GM10847 (cell line): ENCODE data around the gene PACSIN2.

Experiments used
- POLR2A ChIP-seq: IDR thresholded peaks from 2 replicates; pipeline ENCODE4 v1.6.1; 2011; ENCODE audit not compliant: insufficient read length; ENCODE audit errors: extremely low read depth

PACSIN2 gene

DNA sequence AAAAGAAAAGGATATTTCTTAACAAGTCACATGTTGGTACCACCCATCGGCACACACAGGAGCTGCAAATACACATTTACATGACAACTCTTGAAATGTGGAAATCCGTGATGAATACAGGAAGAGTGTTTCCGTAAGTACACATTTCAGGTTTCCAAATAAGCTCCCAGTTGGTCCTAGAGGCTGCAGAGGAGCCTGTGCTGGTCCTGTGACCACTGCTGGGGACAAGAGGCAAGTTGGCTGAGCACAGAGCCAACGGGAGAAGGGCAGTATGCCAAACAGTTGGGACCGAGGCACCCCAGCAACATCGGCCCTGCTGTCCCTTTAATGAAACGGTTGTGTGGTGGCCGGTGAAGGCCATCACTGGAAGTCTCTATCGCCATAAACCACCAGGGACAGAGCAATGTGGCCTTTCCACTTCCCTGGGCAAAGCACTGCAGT is 119.4 kb downstream of the PACSIN2 start:
- TF ChIP-seq POLR2A: no peak

DNA sequence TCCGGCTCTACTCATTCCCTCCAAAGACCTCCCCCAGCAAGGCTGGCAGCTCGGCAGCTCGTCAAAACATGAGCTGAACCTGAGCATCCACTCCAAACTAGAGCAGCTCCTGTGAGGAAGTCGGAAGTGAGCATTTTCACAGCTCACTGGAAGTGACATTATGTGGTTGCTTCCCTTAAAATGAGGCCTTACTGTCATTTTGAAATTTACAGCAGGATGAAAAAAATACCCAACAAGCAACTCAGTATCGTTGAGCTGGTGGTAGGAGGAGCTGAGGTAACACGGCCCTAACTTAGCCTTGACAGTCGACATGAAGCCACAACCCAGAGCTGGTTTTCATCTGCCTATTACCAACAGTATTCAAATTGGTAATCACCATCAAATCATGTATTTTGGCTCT is 119.9 kb downstream of the PACSIN2 start:
- no peak for TF ChIP-seq POLR2A

DNA sequence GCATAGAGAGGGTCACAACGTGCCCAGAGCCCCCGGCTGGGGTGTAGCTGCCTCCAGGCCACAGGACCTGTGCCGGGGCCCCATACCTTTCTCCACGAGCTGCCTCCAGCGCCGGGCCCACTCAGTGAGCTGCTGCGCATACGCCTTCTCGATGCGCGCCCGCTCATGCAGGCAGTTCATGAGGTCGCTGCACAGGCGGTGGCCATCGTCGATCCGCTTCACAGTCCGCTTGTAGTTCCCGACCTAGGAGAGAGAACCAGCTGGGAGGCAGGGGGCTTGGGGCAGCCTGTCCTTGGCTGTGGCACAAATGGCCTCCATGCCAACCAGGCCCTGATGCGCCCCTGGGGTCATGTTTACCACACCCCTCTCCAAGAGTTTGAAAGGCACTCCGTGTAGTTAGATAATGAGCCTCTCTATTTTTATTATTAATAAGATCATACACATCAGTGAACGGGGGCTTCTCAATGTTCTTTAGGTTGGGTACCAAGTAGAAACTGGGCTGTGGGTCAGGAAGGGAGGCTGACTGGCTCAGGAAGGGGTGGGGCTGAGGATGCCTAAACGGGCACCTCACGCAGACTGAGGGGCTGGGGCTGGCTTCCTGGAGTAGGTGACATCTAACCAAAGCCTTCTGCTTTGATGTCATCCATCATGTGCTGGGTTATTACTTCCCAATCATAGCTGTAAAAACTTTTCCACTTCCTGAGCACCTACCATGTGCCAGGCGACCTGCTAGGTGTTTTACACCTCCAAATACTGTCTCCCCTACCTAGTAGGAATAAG is 121.4 kb downstream of the PACSIN2 start:
- no peak for TF ChIP-seq POLR2A

DNA sequence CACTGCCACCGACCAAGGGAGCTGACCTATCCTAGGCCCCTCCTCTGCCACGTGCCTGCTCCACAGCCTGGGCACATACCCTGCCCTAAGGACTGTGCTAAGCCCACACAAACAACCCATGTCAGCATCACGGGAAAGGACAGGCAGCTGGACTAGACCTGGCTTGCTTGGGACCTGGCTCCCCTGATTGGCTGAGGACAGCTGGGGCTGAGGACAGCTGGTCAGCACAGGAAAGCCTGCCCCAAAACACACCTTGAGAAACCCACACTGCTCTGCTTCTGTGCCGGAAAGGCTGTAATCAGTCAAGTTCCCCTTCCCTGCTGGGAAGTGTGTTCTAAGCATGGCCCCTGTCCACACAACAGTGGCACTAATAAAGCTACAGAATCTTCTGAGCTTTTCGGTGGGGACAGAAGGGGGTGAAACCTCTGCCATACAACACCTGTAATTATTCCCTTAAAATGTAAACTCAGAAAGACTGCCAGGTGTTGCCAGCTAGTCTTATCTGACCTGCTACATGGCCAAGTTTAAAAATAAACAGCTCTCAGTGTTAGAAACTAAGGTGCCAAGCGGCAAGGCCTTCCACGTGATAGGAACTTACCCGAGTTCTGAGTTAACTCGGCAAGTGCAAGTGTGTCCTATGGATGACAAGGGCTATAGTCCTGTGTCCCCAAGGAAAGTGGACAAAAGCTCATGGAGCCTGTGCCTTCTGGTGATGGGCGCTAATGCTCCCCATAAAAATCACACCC is 122.2 kb downstream of the PACSIN2 start:
- no peak for TF ChIP-seq POLR2A

DNA sequence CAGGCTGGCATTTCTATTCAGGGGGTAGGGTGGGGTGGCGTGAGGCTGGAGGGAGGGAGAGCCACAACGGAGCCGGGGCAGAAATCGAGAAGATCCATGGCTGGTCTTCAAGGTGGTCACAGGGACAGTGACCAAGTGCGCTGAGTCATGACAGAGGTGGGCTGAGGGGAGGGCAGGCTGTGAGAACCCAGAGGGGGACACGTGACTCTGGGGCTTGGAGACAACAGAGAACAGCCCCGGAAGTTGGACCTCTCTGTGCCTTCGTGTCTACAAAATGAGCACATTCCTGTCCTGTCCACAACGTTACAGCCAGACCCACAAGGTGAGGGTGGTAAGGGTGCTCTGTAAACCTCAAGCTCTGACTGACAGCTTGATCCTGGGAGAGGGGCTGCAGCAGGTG is 122.8 kb downstream of the PACSIN2 start:
- no peak for TF ChIP-seq POLR2A

DNA sequence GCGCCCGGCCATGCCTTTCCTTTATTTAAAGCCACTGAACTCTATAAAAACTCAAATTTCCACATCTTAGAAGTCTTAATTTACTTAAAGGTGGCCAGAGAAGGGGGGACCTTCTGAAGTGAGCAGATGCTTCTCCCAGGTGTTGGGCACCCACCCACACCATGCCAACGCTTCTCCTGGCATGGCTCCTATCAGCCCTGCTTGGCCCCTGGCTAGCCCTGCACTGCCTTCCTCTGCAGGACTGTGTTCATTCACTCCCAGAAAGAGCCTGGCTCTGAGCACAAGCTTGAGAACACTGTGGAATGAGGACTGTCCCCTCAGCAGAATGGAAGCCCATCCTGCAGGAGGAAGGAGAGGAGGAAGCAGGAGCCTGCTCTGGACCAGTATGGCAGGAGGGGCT is 123.3 kb downstream of the PACSIN2 start:
- no peak for TF ChIP-seq POLR2A

DNA sequence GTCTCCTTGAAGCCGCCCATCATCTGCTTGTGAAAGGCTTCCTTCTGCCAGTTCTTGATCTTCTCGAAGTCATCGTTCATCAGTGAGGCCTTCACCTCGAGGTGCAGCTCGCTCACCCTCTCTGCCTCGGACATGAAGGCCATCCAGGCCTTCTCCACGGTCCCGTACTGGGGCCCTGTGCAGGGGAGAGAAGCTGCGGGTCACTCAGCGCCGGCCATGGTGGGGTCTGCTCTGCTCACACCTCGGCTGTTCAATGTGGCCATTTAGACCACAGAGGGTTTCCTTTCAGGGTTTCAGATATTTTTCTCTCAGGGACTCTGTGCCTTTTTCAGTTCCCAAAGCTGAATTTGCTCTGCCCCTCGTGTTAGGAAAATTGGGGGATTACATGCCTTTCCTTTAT is 123.9 kb downstream of the PACSIN2 start:
- TF ChIP-seq POLR2A: no peak

DNA sequence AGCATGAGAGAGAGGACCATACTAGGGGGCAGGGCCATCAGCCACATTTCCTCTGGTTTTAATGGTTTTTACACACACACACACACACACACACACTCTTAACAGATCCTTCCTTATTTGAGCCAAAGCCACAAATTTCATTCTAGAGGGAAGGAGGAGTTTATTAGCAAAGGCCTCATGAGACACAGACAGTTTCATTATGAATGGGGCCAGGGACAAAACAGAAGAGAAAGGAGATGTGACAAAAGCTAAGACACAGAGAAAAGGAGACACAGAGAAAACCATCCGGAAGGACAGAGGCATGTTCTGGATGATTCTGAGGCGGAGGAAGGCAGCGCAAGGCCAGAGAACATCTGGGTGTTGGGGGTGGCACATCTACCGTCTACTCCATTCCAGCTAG is 125.6 kb downstream of the PACSIN2 start:
- no peak for TF ChIP-seq POLR2A

DNA sequence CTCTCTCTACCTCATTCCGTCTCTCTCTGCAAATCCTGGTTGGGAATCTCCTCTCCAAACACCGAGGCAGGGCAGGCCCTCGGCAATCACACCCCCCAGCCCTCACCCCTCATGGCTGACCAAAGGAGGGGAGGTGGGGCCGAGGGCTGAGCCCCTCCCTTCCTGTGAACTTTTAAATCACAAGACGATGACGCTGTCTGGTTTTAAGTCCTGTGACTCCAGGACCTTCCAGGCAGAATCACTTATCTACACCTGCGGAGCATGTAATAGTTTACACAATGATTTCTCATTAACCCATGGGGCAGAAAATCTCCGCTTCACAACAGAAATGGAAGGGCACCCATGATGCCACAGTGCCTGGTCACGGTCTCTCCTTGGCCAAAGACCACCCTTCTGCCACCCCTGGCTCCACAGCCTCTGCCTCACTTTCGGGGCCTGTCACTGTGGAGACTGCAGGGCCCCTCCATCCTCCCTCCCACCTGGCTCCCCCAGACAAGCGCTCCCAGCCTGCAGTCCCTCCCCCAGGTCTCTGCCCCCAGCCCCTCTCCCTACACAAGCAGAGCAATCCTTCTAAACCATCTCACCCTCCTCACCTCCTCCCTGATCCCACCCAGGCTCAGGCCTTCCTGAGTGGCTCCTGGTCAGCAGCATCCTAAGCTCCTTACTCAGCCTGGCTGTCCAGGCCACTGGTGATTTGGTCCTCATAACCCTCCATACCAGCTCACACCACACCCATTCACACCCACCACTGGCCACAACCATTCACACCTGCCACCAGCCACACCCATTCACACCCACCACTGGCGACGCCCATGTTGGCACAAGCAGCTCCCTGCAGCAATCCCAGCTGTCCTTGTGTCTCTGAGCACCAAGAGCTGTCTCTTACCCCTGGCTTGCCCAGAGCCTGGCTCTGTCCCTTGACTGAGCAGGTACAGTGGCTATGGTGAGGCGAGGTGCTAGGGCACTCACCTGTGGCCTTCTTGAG is 127.1 kb downstream of the PACSIN2 start:
- TF ChIP-seq POLR2A: no peak

DNA sequence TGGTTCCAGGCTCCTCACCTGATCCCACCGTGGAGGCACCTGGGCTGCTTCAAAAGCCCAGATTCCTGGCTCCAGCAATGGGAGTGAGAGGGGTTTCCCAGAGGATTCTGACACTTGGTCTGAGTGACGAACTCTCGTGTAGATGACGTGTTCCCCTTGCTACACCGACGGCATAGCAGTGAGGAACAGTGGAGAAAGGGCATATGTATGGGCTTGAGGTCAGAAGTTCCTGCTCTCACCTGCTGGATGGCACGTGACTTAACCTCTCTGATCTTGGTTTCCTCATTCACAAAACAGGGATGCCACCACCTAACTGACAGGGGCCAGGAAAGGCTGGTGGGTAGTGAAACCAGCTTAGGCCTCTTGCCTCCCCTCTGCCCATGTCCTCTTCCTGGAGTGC is 127.8 kb downstream of the PACSIN2 start:
- TF ChIP-seq POLR2A: no peak

DNA sequence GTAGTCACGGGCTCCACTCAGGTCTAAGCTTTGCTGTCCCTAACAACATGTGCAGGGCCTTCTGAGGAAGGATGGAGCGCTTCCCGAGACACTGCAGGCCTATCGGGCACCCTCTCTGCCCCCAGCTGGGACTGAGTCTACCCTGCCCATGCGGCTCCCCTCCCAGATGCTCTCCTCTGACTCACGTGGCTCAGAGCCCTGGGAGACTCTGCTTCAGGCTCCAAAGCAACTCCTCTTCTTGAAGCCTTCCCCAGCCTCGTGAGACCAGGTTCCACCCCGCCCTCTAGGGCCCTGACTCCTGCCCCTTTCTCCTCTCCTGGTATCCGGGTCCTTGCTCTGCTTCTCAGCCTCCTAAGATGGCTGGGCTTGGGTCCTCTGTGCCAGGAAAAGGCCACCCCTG is 129.5 kb downstream of the PACSIN2 start:
- no peak for TF ChIP-seq POLR2A

DNA sequence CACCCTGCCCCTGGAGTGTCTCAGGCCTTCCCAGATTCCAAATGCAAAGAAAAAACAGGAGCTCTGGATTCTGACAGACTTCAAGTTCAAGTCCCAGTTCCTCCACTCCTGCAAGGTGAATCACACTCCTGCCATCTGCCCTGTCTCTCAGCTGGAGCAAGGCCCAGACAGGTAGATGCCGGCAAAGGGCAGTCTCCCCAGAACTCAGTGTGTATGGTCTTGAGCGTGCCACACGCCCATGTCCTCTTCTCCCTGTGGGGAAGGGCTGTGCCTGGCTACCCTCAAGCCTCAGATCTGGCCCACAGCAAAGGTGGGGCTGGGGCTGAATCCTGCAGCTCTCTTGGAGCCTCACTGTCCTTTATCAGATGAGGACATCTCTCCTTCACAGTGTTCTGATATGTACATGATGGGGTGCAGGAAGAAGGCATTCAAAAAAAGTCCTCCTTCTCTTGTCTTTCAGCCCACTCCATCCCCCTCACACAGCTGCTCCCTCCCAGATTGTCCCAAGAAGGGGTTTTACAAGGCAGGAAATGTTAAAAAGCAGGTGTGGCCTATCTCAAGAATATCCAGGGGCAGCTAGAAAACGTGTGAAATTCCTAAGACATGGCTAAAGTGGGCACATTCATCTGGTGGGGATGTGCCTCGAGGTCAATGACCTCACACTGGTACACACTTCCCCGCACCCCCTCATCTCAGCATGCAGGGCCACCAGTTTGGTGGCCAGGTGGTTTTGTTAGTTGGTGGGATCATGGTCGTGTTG is 130.2 kb downstream of the PACSIN2 start:
- TF ChIP-seq POLR2A: no peak

DNA sequence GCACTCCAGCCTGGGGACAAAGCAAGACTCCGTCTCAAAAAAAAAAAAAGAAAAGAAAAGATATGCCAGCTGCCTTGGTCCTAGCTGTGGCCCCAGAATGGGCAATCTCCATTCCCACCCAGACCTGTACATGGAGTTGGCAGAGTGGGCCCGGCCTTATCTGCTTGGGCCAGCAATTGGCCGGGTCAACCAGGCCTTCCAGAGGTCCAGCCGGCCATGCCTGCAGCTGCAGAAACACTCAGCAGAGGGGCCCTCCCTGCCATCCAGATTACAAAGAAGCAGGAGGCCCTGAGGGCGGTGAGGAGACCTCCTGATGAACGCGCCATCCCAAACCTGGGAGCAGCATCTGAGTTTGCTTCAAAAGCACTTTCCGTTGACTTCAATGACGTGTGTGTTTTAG is 131.0 kb downstream of the PACSIN2 start:
- no peak for TF ChIP-seq POLR2A

DNA sequence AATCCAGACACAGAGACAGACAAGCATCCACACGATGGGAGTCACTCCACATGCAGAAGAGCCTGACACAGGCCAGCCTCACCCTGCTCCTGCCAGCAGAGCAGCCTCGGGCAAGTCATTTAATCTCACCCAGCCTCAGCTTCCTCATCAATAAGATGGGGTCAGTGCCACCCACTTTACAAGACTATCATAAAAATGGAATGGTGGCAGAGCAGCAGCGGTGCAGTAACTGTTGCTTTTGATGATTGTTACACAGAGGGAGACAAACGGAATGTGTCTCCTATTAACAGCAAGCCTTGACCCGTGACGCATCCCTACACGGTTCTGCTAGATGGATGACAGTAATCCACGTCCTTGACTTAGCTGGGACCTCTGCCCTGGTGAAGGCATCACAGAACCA is 131.8 kb downstream of the PACSIN2 start:
- no peak for TF ChIP-seq POLR2A

DNA sequence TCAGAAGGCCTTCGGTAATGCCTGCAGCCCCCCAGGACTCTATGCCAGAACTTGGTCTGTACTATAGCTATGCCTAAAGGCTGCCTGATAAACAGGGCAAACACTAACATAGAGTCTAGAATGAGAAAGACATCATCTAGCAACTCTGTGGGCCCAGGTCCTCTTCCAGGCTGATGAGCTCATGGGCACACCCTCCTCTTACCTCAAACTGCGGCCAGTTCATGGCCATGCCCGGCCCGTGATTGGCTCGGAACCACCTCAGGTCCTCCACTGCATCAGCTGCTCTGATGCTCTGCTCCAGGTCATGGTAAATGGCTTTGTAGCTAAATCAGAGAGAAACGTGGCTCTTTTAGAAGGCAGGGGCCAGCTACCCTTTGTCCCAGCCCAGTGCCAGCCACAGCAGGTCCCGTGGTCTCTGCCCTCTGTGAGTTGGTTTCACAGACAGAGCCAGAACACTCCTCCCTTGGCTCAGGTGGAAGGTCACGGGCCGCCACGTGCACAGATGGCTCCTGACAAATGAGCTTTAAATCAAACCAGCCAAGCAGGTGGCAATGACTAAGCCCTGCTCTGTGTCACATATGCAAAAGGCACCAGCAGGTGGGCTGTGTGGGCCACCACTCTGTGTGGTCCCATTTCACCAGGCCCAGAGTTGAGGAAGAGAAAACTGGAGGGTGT is 132.8 kb downstream of the PACSIN2 start:
- no peak for TF ChIP-seq POLR2A

DNA sequence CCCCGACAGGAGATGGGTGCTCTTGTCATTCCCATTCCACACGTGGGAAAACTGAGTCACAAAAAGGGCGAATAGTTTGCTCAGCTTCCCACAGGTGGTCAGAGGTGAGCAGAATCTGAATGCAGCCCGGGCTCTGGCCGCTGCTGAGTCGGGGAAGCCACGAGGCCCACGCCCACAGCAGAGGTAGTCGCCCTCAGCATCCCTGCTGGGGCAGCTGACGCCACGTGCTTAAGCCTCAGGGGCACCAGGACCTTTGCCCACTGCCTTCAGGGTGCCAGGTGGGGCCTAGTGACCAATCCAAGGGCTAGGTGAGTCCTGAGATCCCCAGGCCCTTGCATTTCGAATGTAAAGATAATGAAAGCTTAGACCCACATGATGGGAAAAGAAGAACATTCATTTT is 133.7 kb downstream of the PACSIN2 start:
- TF ChIP-seq POLR2A: no peak
